ENCODE measurements around the gene ISOC1.

ISOC1 gene

GRCh38 chr5:129133553-129133952 lies 39.0 kb downstream of the ISOC1 start:
- Histone ChIP-seq H3K4me1 (ENCODE audit: control insufficient read depth in 1 of 2, insufficient read depth in 1 of 2, low read depth in 1 of 2, low read length in 1 of 2) (no peaks in the 10 kb centered on the region), H3K27me3 (no peaks in the 10 kb centered on the region), H3K36me3 (no peaks in the 10 kb centered on the region), H3K9me3 (no peaks in the 10 kb centered on the region), H3K4me3 (ENCODE audit: low read depth in 1 of 2, low read length in 1 of 2) (no peak overlapping the region), H3K27ac (no peak overlapping the region)
- TF ChIP-seq CTCF (IDR thresholded peaks at IDR 0.05), result no peak

GRCh38 chr5:129135633-129136032 lies 41.1 kb downstream of the ISOC1 start:
- Histone ChIP-seq H3K9me3 (no peaks in the 10 kb centered on the region), H3K27ac (no peak overlapping the region), H3K36me3 (no peaks in the 10 kb centered on the region), H3K4me3 (ENCODE audit: low read depth in 1 of 2, low read length in 1 of 2) (no peak overlapping the region), H3K4me1 (ENCODE audit: control insufficient read depth in 1 of 2, insufficient read depth in 1 of 2, low read depth in 1 of 2, low read length in 1 of 2) (no peaks in the 10 kb centered on the region), H3K27me3 (no peaks in the 10 kb centered on the region)
- TF ChIP-seq CTCF (IDR thresholded peaks at IDR 0.05), result no peak

GRCh38 chr5:129137637-129138036 lies 43.1 kb downstream of the ISOC1 start:
- no peak for TF ChIP-seq CTCF (IDR thresholded peaks at IDR 0.05)
- H3K9me3 ChIP-seq, result no peaks in the 10 kb centered on the region

GRCh38 chr5:129141078-129141477 lies 46.5 kb downstream of the ISOC1 start:
- Histone ChIP-seq H3K4me1 (ENCODE audit: control insufficient read depth in 1 of 2, insufficient read depth in 1 of 2, low read depth in 1 of 2, low read length in 1 of 2) (no peaks in the 10 kb centered on the region), H3K27ac (no peak overlapping the region), H3K9me3 (no peaks in the 10 kb centered on the region), H3K4me3 (ENCODE audit: low read depth in 1 of 2, low read length in 1 of 2) (no peak overlapping the region), H3K36me3 (no peaks in the 10 kb centered on the region), H3K27me3 (no peaks in the 10 kb centered on the region)
- no peak for TF ChIP-seq CTCF (IDR thresholded peaks at IDR 0.05)

More at GRCh38 chr5:129137637-129138036, 43.1 kb downstream of the ISOC1 start:
- no peak overlapping the region for H3K27ac ChIP-seq
- H3K4me1 ChIP-seq (ENCODE audit: control insufficient read depth in 1 of 2, insufficient read depth in 1 of 2, low read depth in 1 of 2, low read length in 1 of 2), result no peaks in the 10 kb centered on the region
- no peak overlapping the region for H3K4me3 ChIP-seq (ENCODE audit: low read depth in 1 of 2, low read length in 1 of 2)
- H3K36me3 ChIP-seq, result no peaks in the 10 kb centered on the region
- no peaks in the 10 kb centered on the region for H3K27me3 ChIP-seq

GRCh38 chr5:129141696-129142095 lies 47.1 kb downstream of the ISOC1 start:
- H3K36me3 ChIP-seq, result no peaks in the 10 kb centered on the region
- no peak overlapping the region for H3K27ac ChIP-seq
- TF ChIP-seq CTCF (IDR thresholded peaks at IDR 0.05), result no peak
- no peaks in the 10 kb centered on the region for H3K4me1 ChIP-seq (ENCODE audit: control insufficient read depth in 1 of 2, insufficient read depth in 1 of 2, low read depth in 1 of 2, low read length in 1 of 2)
- no peak overlapping the region for H3K4me3 ChIP-seq (ENCODE audit: low read depth in 1 of 2, low read length in 1 of 2)
- no peaks in the 10 kb centered on the region for H3K27me3 ChIP-seq
- no peaks in the 10 kb centered on the region for H3K9me3 ChIP-seq

- Histone ChIP-seq H3K4me1 (ENCODE audit: control insufficient read depth in 1 of 2, insufficient read depth in 1 of 2, low read depth in 1 of 2, low read length in 1 of 2) (no peaks in the 10 kb centered on the region), H3K9me3 (no peaks in the 10 kb centered on the region), H3K4me3 (ENCODE audit: low read depth in 1 of 2, low read length in 1 of 2) (no peak overlapping the region), H3K36me3 (no peaks in the 10 kb centered on the region), H3K27ac (no peak overlapping the region), H3K27me3 (no peaks in the 10 kb centered on the region)
- no peak for TF ChIP-seq CTCF (IDR thresholded peaks at IDR 0.05)
Observed at GRCh38 chr5:129155876-129156275, 61.3 kb downstream of the ISOC1 start.

Data from neutrophil (primary cell).